Measurements from ENCODE around the gene DPF3.

The DPF3 gene

GRCh38 chr14:72614891-72615415, 278.9 kb downstream of the DPF3 start:
- no peak for DNase-seq (ENCODE audit: low read depth)
- TF ChIP-seq, protein P1, sequence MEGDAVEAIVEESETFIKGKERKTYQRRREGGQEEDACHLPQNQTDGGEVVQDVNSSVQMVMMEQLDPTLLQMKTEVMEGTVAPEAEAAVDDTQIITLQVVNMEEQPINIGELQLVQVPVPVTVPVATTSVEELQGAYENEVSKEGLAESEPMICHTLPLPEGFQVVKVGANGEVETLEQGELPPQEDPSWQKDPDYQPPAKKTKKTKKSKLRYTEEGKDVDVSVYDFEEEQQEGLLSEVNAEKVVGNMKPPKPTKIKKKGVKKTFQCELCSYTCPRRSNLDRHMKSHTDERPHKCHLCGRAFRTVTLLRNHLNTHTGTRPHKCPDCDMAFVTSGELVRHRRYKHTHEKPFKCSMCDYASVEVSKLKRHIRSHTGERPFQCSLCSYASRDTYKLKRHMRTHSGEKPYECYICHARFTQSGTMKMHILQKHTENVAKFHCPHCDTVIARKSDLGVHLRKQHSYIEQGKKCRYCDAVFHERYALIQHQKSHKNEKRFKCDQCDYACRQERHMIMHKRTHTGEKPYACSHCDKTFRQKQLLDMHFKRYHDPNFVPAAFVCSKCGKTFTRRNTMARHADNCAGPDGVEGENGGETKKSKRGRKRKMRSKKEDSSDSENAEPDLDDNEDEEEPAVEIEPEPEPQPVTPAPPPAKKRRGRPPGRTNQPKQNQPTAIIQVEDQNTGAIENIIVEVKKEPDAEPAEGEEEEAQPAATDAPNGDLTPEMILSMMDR (IDR thresholded peaks at IDR 0.05; ENCODE audit: insufficient read depth, low read depth, low read length, missing control alignments), result no peak
- H3K4me3 ChIP-seq (ENCODE audit: low read length), result no peak overlapping the region

GRCh38 chr14:72614365-72614764, 279.5 kb downstream of the DPF3 start:
- TF ChIP-seq, protein P1 (IDR thresholded peaks at IDR 0.05; ENCODE audit: insufficient read depth, low read depth, low read length, missing control alignments), result no peak
- no peak overlapping the region for H3K4me3 ChIP-seq (ENCODE audit: low read length)
- DNase-seq (ENCODE audit: low read depth), result no peak

- no peak for DNase-seq (ENCODE audit: low read depth)
- TF ChIP-seq, protein P1 (IDR thresholded peaks at IDR 0.05; ENCODE audit: insufficient read depth, low read depth, low read length, missing control alignments), result no peak
- H3K4me3 ChIP-seq (ENCODE audit: low read length), result no peak overlapping the region
Observed at GRCh38 chr14:72613975-72614319, 280.0 kb downstream of the DPF3 start.

- H3K4me3 ChIP-seq (ENCODE audit: low read length), result no peak overlapping the region
- TF ChIP-seq, protein P1 (IDR thresholded peaks at IDR 0.05; ENCODE audit: insufficient read depth, low read depth, low read length, missing control alignments), result no peak
- DNase-seq (ENCODE audit: low read depth), result peak; percentile 20
Observed at GRCh38 chr14:72613231-72613974, 280.5 kb downstream of the DPF3 start.

DNA sequence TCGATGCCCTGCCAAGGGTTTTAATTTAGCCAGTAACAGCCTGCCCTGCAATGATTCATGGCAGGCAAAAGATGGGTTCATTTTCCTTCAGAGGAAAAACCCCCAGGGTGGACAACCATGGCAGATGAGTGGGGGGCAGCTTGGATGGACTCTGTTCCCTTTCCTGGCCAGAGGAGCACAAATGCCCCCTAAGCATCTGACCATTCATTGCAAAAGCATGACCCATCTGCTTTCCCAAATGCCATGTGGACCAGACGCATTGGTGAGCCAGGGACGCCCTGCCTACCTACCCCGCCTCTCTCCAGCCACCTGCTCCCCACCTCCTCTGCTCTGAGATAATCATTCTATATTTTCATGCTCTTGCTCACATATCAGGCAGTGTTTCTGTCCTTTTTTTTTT, 281.9 kb downstream of the DPF3 start:
- TF ChIP-seq, protein P1 (IDR thresholded peaks at IDR 0.05; ENCODE audit: insufficient read depth, low read depth, low read length, missing control alignments), result no peak
- H3K4me3 ChIP-seq (ENCODE audit: low read length), result no peak overlapping the region
- no peak for DNase-seq (ENCODE audit: low read depth)

DNA sequence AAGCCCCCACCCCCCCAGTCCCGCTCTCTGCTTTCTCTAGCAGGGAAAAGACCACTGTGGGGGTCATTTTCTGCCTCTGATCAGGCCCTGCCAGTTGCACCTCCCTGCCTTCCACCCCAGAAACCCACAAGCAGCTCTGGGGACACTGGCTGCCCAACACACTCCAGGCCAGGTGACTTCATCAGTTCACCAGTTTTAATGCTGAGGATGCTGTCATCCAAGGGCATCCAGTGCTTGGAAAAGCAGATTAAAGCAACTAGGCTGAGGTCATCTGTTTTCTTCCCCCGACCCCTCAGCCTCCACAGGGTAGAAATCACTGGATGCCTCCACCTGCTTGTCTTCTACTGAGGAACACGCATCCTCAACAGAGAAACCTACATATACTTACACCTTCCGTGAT, 282.4 kb downstream of the DPF3 start:
- H3K4me3 ChIP-seq (ENCODE audit: low read length), result no peak overlapping the region
- DNase-seq (ENCODE audit: low read depth), result no peak
- TF ChIP-seq, protein P1 (IDR thresholded peaks at IDR 0.05; ENCODE audit: insufficient read depth, low read depth, low read length, missing control alignments), result no peak

DNA sequence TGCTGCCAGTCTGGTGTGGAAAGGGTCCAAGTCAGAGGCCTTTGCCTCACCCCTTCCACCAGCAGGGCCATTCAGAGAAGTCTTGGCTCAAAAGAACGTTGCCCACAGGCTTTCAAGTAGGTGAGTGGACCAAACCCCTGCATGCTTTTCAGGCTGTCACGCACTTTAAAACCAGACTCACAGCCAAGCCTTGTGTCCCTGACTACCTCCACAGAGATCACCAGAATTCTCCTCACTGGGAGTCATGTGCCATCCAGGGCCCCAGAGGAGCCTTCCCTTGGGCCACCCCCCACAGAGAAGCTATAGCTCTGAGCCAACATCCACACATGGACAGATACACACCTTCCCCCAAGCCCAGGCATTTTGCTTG, 283.1 kb downstream of the DPF3 start:
- H3K4me3 ChIP-seq (ENCODE audit: low read length), result no peak overlapping the region
- TF ChIP-seq, protein P1 (IDR thresholded peaks at IDR 0.05; ENCODE audit: insufficient read depth, low read depth, low read length, missing control alignments), result no peak
- no peak for DNase-seq (ENCODE audit: low read depth)
